Retinal pigment epithelial cell (primary cell): ENCODE data around the gene BDNF.

Experiments used
- DNase-seq: peaks from one replicate; pipeline ENCODE4 v3.0.0-alpha.2; 2010; ENCODE audit warnings: low read depth
- H3K4me3 ChIP-seq: 2 replicates; pipeline ENCODE4 v1.5.1; 2011; ENCODE audit warnings: mild to moderate bottlenecking, low read length, control low read depth, moderate library complexity
- CTCF ChIP-seq: conservative IDR thresholded peaks from 2 replicates; pipeline ENCODE4 v1.5.1; 2011; ENCODE audit warnings: low read depth, low read length, control low read depth, inconsistent platforms

The BDNF gene

DNA sequence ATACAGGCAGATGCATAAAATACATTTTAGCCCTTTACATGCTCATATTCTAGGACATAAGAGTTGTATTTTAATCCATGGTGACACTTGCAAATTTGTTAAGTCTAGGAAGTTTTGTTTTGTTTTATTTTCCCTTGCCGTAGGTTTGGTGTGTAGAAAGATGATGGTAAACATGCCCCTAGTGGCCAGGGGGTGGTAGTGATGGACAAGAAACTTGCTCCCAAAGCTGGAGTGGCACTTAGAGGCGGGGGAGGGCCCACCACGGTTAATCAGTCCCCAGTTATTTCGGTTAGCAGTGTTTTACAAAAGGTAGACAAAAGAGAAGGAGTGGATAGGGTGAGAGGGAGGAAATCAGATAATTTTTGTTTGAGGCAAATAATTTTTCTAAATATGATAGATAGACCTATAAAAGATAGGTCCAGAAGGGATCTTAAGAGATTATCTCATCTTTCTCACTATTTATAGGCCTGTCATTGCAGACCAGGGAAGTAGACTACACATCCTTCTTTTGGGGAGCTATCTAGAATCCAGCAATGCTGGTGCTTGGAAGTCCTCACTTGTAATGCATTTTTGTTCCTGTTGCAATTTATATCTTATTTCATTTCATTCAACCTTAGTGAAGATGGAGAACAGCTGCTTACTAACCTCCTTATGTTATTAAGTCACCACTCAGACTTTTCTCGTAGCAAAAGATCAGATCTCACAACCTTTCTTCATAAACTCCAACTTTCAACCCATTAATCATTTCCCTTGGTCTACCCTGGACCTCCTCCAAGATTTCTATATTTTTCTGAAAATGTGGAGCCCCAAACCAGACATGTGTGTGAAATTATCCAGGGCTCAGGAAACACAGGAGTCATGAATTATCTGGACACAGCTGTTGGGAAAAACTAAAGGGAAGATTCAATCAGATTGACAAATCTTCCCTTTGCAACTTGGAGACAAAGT is 5.9 kb upstream of the BDNF start:
- peak; percentile 81 for TF ChIP-seq CTCF

GRCh38 chr11:27703481-27703880 is 3.2 kb upstream of the BDNF start:
- DNase-seq = no peak
- no peak for TF ChIP-seq CTCF
- H3K4me3 ChIP-seq = no peak overlapping the region

More for the DNA sequence above, 5.9 kb upstream of the BDNF start:
- DNase-seq = no peak
- no peak overlapping the region for H3K4me3 ChIP-seq

DNA sequence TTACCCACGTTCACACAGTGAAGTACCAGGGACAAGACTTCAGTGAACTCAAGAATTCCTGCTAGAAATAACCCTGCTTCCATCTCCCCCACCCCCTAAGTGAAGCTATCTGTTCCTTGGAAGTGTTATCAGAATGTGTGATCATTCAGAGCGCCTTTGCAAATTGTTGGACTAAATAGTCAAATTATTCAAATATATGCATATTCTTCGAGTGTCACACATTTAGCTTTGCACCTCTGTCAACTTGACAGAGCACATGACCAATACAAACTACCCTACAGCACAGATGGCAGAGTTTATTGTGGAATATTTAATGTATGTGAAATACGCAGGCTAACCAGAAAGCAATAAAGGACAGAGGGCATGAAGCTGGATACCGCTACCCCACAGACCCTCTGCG is 2.6 kb upstream of the BDNF start:
- no peak for DNase-seq
- TF ChIP-seq CTCF = no peak
- H3K4me3 ChIP-seq = no peak overlapping the region

DNA sequence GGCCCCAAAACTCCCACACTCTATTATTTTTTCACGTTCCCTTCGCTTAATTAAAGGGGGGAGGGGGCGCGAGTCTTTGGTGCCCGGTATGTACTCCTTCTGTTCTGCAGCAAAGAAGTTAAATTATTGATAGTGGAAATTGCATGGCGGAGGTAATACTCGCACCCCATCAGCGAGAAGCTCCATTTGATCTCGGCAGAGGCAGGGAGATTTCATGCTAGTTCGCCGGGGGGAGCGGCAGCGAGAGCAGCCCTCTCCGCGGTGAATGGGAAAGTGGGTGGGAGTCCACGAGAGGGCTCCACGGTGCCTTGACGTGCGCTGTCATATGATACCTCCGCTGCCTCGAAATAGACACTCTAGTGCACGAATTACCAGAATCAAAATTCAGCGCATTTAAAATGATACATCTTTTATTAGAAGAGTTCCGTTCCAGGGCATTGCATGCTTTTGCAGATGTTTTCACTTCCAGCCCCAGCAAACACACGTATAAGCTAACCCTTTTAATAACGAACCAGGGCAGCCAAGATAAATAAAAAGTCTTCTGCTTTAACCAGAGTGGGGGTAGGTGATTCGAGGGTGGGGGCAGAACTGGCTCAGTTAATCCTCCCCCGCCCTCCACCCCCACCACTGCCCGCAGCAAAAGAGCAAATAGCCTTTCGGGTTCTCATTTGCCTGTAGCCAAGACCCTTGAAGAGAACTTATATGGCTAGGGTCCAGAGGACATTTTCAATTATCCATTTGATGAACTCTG is 1.3 kb upstream of the BDNF start:
- no peak for DNase-seq
- peak; percentile 23 for TF ChIP-seq CTCF
- peak overlapping the region; percentile 84 for H3K4me3 ChIP-seq

DNA sequence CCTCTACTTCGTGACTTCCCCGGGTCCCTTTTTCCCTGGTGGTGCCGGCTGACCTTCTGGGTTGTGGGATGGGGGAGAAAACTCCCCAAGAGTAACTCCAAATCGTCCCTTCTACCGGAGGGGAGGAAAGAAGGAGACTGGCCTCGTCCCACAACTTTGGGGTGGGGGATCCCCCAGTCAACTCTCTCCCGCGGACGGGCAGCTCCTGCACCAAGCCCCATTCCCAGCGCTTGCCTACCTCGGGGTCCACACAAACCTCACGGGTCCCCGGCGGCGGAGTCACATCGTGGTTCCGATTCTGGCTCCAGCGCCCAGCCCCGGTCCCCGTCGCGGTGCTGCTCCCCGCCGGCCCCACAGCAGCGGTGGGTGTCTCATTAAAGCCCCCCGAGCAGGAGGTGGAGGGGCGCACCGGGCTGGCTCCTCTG is 317 bp downstream of the BDNF start:
- no peak for DNase-seq
- H3K4me3 ChIP-seq = peak overlapping the region; percentile 97

DNA sequence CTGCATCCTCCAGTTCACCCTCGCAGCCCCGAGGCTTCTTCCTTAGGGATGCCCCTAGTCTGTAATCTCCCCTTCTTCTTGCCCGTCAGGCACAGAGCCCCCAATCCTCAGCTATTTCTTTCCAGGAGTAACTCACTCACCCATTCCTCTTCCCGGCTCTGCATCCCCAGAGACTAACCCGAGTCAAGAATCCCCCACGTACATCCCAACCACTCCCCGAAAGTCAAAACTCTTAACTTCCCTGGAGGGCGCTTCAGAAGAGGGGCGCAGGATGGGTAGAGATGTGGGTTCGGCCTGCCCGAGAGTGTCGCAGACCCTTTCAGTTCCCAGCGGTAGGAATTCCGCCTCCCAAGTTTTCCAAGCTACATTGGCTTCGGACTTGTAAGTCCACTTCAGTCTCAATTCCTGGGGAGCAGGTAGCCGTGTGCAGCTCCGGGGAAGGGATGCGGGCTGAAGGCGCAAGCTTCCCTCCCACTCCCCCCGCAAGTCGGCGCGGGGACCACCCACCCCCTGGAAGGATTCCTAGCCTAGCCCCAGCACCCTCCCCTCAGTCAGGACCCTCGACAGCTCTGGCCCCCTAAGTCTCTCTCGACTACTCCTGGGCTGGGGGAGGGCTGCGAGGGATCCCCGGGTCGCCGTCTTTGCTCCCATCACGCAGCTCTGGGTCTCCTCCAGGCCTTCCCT is 871 bp downstream of the BDNF start:
- no peak for DNase-seq
- peak; percentile 3 for TF ChIP-seq CTCF
- H3K4me3 ChIP-seq = peak overlapping the region; percentile 97

More for the DNA sequence above, 317 bp downstream of the BDNF start:
- no peak for TF ChIP-seq CTCF
